ENCODE results near the gene RSL1D1. TPM values are rescaled to one million over a fixed set of nuclear protein-coding genes. Genes with fewer than 3 reads are reported as not detected.

RSL1D1 gene
- total RNA-seq, 2 experiments from 2014 or later, result 287 to 296 TPM

Other genes starting within 250 kb of the RSL1D1 start
- gene SNN, start 183.1 kb downstream of the RSL1D1 start, total RNA-seq, result 1 to 10 TPM; 9.1 TPM
- 10 to 100 TPM; 28.4 to 29.9 TPM for gene TXNDC11, start 108.7 kb downstream of the RSL1D1 start, total RNA-seq
- 10 to 100 TPM; 65.1 to 75.5 TPM for gene ZC3H7A, start 54.3 kb downstream of the RSL1D1 start, total RNA-seq
- 100 to 1,000 TPM; 185 to 190 TPM for gene GSPT1, start 64.4 kb upstream of the RSL1D1 start, total RNA-seq
- gene NPIPB2, start 90.5 kb upstream of the RSL1D1 start, total RNA-seq, result 1 to 10 TPM; 6.3 to 7.6 TPM
- gene TNFRSF17, start 113.7 kb upstream of the RSL1D1 start, total RNA-seq, result not detected
- gene SNX29, start 125.2 kb upstream of the RSL1D1 start, total RNA-seq, result 1 to 10 TPM; 6.4 to 8.0 TPM

Data from activated CD4-positive, alpha-beta memory T cell treated with anti-CD3 and anti-CD28 coated beads for 36 hours (primary cell).